ENCODE measurements around the gene NTM.

- TF ChIP-seq BRCA1 (IDR thresholded peaks at IDR 0.05; ENCODE audit: low read depth, low read length) (no peak), CTCF (IDR thresholded peaks at IDR 0.05; ENCODE audit: control extremely low read depth in 1 of 3, insufficient read depth in 1 of 3, low read depth in 1 of 3, low read length in 3 of 3) (no peak)
Measured at GRCh38 chr11:132122735-132123134, 752.3 kb downstream of the NTM start.
